Nephron (organoid): Measurements from ENCODE around the gene PLXNB3.

Experiments used
- H3K27ac Mint-ChIP-seq, 3 experiments: 2 replicates each; pipeline ENCODE4 v1.8.0; 2020; ENCODE audit warnings: mixed read lengths in 3 of 3, mild to moderate bottlenecking in 2 of 3, moderate library complexity in 1 of 3
- H3K27me3 Mint-ChIP-seq: 2 replicates; pipeline ENCODE4 v1.8.0; 2021; ENCODE audit warnings: low read depth, mild to moderate bottlenecking, moderate library complexity, mixed read lengths
- H3K36me3 Mint-ChIP-seq: 2 replicates; pipeline ENCODE4 v1.8.0; 2020; ENCODE audit warnings: low read depth, mixed read lengths
- H3K4me1 Mint-ChIP-seq: 2 replicates; pipeline ENCODE4 v1.8.0; 2020; ENCODE audit warnings: mixed read lengths
- H3K4me3 Mint-ChIP-seq, 3 experiments: 2 replicates each; pipeline ENCODE4 v1.8.0; 2020; ENCODE audit warnings: mild to moderate bottlenecking in 3 of 3, mixed read lengths in 3 of 3, moderate library complexity in 2 of 3
- H3K9me3 Mint-ChIP-seq: 2 replicates; pipeline ENCODE4 v1.8.0; 2020; ENCODE audit warnings: mixed read lengths
- TF ChIP-seq, protein P1 (sequence below), 3 experiments: fragments of 200-600 bp; sonication (generic); IDR thresholded peaks; one replicate each; pipeline ENCODE4 v1.5.0; 2021; ENCODE audit warnings: antibody characterized with exemption in 3 of 3; ENCODE audit not compliant: unreplicated experiment in 3 of 3

Gene PLXNB3

DNA sequence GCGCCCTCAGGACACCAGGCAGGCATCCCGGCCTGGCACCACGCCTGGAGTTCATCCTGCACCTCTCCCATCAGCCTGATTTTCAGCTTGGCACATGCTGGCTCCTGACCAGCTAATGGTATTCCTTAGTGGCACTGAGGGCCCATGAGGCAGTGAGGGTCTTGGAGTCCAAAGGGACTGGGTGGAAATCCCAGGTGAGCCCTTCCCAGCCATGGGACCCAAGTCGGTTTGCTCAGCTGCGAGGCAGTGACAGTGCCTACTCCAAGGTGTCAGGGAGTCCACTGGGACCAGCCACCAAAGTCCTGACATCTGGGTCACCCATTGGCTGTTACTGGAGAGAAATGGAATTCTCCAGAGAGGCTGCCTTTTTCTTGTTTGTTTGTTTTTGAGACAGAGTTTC, 35.3 kb downstream of the PLXNB3 start:
- TF ChIP-seq, protein P1, sequence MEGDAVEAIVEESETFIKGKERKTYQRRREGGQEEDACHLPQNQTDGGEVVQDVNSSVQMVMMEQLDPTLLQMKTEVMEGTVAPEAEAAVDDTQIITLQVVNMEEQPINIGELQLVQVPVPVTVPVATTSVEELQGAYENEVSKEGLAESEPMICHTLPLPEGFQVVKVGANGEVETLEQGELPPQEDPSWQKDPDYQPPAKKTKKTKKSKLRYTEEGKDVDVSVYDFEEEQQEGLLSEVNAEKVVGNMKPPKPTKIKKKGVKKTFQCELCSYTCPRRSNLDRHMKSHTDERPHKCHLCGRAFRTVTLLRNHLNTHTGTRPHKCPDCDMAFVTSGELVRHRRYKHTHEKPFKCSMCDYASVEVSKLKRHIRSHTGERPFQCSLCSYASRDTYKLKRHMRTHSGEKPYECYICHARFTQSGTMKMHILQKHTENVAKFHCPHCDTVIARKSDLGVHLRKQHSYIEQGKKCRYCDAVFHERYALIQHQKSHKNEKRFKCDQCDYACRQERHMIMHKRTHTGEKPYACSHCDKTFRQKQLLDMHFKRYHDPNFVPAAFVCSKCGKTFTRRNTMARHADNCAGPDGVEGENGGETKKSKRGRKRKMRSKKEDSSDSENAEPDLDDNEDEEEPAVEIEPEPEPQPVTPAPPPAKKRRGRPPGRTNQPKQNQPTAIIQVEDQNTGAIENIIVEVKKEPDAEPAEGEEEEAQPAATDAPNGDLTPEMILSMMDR (IDR thresholded peaks at IDR 0.05; ENCODE audit: unreplicated experiment in 3 of 3) = no peak
- Mint-ChIP-seq H3K9me3 (peaks cover 6% of the 10 kb centered on the region), H3K27me3 (no peaks in the 10 kb centered on the region)

DNA sequence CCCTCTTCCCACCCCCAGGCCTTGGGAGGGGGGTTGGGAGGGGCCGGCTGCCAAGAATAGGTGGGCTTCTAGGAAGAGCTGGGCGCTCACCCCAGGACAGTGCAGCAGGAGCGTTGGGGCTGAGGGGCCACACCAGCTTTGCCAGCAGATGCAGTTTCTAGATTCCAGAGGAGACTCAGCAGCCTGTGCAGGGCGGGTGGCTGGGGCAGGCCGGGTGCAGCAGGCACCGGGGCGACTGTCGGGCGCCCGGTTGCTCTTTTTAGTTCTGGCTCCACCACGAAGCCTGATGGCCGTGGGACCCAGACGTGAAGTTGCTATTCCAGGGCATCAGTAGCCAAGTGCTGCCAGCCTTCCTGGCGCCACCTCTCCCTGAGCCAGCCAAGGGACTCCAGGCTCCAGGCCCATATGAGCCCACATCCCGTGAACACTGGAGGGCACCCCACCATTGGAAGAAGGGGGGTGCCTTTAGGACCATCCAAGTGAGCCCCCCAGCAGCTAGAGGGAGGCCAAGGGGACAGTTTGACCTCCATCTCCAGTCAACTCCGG, 36.2 kb downstream of the PLXNB3 start:
- Mint-ChIP-seq H3K4me3 (no peak overlapping the region), H3K36me3 (peaks cover 10% of the 10 kb centered on the region), H3K27ac (no peak overlapping the region)

More for the DNA sequence above, 35.3 kb downstream of the PLXNB3 start:
- Mint-ChIP-seq H3K27ac (no peak overlapping the region), H3K4me3 (no peak overlapping the region), H3K4me1 (no peaks in the 10 kb centered on the region), H3K36me3 (peaks cover 10% of the 10 kb centered on the region)

DNA sequence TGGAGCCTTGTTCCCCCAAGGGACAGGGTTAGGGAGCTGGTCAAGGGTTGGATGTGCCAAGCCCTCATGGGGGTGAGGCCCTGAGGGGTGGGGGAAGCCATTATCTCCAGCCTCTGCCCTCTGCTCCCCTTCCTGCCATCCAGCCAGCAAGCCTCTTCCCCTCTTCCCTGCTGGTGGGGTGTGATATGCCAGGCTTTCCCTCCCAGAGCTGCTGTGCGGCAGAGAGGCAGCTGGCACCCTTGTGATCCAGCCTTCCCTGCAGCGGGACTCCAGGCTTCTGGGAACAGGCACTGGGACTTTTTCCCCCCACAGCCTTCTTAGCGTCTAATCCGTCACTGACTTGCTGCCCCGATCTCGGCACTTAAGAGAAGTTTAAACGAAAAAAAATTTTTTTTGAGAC, 36.7 kb downstream of the PLXNB3 start:
- TF ChIP-seq, protein P1 (IDR thresholded peaks at IDR 0.05; ENCODE audit: unreplicated experiment in 3 of 3) = no peak
- no peak overlapping the region for H3K27ac Mint-ChIP-seq
- peaks cover 10% of the 10 kb centered on the region for H3K36me3 Mint-ChIP-seq
- peaks cover 11% of the 10 kb centered on the region for H3K9me3 Mint-ChIP-seq
- H3K4me3 Mint-ChIP-seq = no peak overlapping the region
- H3K27me3 Mint-ChIP-seq = no peaks in the 10 kb centered on the region
- no peaks in the 10 kb centered on the region for H3K4me1 Mint-ChIP-seq

More for the DNA sequence above, 36.2 kb downstream of the PLXNB3 start:
- no peaks in the 10 kb centered on the region for H3K27me3 Mint-ChIP-seq
- TF ChIP-seq, protein P1 (IDR thresholded peaks at IDR 0.05; ENCODE audit: unreplicated experiment in 3 of 3) = no peak
- no peaks in the 10 kb centered on the region for H3K4me1 Mint-ChIP-seq
- peaks cover 11% of the 10 kb centered on the region for H3K9me3 Mint-ChIP-seq

DNA sequence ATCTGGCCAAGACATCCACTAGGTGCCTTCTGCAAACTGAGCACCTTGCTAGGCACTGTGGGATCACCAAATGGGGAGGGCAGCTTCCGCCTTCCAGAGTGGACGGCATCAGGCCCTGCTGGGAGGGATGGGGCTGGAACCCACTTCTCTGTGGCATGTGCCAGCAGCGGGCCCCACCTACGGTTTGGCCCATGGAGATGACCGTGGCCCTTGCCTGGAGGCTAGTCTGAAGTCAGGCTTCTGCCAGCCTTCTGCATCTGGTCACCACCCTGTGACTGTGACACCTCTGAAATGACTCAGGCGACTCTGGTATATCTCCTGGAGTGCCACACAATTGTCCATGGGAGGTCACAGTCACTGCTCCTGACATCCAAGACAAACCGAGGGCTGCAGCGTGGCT, 37.6 kb downstream of the PLXNB3 start:
- no peaks in the 10 kb centered on the region for H3K4me1 Mint-ChIP-seq
- no peak overlapping the region for H3K27ac Mint-ChIP-seq
- H3K27me3 Mint-ChIP-seq = no peaks in the 10 kb centered on the region
- H3K36me3 Mint-ChIP-seq = peaks cover 10% of the 10 kb centered on the region
- H3K9me3 Mint-ChIP-seq = peaks cover 7% of the 10 kb centered on the region
- TF ChIP-seq, protein P1 (IDR thresholded peaks at IDR 0.05; ENCODE audit: unreplicated experiment in 3 of 3) = no peak
- H3K4me3 Mint-ChIP-seq = no peak overlapping the region

DNA sequence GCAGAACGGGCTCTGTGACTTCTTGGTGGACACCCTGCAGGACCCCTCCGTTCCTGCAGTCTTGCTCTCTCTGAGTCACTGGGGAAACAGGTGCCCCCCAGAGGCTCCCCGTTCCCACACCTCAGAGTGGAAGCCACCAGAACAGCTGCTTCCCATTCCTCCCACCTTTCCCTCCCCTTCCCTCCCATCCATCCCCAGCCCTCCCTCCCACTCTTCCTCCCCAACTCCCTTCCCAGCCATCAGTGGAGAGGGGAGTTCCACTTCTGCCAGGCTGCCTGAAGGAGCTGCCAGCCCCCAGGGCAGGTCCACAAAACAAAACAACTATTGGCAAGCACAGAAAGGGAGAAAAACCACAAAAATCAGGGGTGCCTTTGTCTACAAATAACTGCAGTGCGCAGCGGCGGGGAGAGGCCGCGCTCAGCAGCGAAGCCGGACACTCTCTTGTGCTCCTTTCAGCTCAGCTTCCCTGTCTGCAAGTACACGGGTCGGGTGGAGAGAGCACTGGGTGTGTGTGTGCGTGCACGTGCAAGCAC, 38.5 kb downstream of the PLXNB3 start:
- H3K27me3 Mint-ChIP-seq = peaks cover under 1% of the 10 kb centered on the region
- peak overlapping the region in 1 of 3 experiments; percentile 27 for H3K4me3 Mint-ChIP-seq
- H3K4me1 Mint-ChIP-seq = no peaks in the 10 kb centered on the region
- TF ChIP-seq, protein P1 (IDR thresholded peaks at IDR 0.05; ENCODE audit: unreplicated experiment in 3 of 3) = no peak
- H3K27ac Mint-ChIP-seq = peak overlapping the region in 1 of 3 experiments; percentile 42
- H3K36me3 Mint-ChIP-seq = peaks cover 10% of the 10 kb centered on the region
- H3K9me3 Mint-ChIP-seq = peaks cover 7% of the 10 kb centered on the region
